ENCODE measurements around the gene DGCR8. TPM values are rescaled to one million over a fixed set of nuclear protein-coding genes. Genes with fewer than 3 reads are reported as not detected.
A peak's percentile ranks its signal among the peaks of the same experiment; 100 is the strongest.

DGCR8 gene
- polyA plus RNA-seq, 1 experiment, result 22.0 TPM

GRCh38 chr22:20117633-20118299 is 37.7 kb downstream of the DGCR8 start:
- POLR2A ChIA-PET, result interaction anchor here (0.8 to 2.7 kb wide), 5 partner anchors 12 to 451 kb away, joined by 3 to 14 read pairs (median 4); no protein-coding TSS in a partner anchor
- CTCF ChIA-PET, result no interaction called here
- DNase-seq (ENCODE audit: low read depth, low spot score), result no peak

GRCh38 chr22:20118300-20119020 is 38.4 kb downstream of the DGCR8 start:
- Histone ChIP-seq H3K4me3 (ENCODE audit: low read depth, low read length) (peak overlapping the region; percentile 82), H3K27me3 (ENCODE audit: control insufficient read depth, insufficient read depth, low read length) (no peaks in the 10 kb centered on the region), H3K27ac (ENCODE audit: low read depth, low read length) (no peak overlapping the region), H3K9me3 (ENCODE audit: control insufficient read depth, insufficient read depth, low read length) (no peaks in the 10 kb centered on the region; the same call in 1 of the 2 replicates)
- TF ChIP-seq CTCF (IDR thresholded peaks at IDR 0.05; ENCODE audit: low read depth, low read length), result no peak
- ChIA-PET POLR2A (interaction anchor here (2.7 kb wide), 1 partner anchor 11 kb away, joined by 12 read pairs; no protein-coding TSS in a partner anchor), CTCF (no interaction called here)
- DNase-seq (ENCODE audit: low read depth, low spot score), result no peak

More at GRCh38 chr22:20117633-20118299, 37.7 kb downstream of the DGCR8 start:
- peak overlapping the region; percentile 82 for H3K4me3 ChIP-seq (ENCODE audit: low read depth, low read length)
- no peak overlapping the region for H3K27ac ChIP-seq (ENCODE audit: low read depth, low read length)
- TF ChIP-seq CTCF (IDR thresholded peaks at IDR 0.05; ENCODE audit: low read depth, low read length), result no peak
- H3K9me3 ChIP-seq (ENCODE audit: control insufficient read depth, insufficient read depth, low read length), result no peaks in the 10 kb centered on the region; the same call in 1 of the 2 replicates
- H3K27me3 ChIP-seq (ENCODE audit: control insufficient read depth, insufficient read depth, low read length), result no peaks in the 10 kb centered on the region

- Histone ChIP-seq H3K9me3 (ENCODE audit: control insufficient read depth, insufficient read depth, low read length) (no peaks in the 10 kb centered on the region; the same call in 1 of the 2 replicates), H3K27me3 (ENCODE audit: control insufficient read depth, insufficient read depth, low read length) (no peaks in the 10 kb centered on the region), H3K27ac (ENCODE audit: low read depth, low read length) (no peak overlapping the region), H3K4me3 (ENCODE audit: low read depth, low read length) (no peak overlapping the region)
- no peak for DNase-seq (ENCODE audit: low read depth, low spot score)
- POLR2A ChIA-PET, result no interaction called here
- CTCF ChIA-PET, result no interaction called here
- TF ChIP-seq CTCF (IDR thresholded peaks at IDR 0.05; ENCODE audit: low read depth, low read length), result no peak
Observed at GRCh38 chr22:20121856-20122415, 41.9 kb downstream of the DGCR8 start.

GRCh38 chr22:20123366-20124082 is 43.5 kb downstream of the DGCR8 start:
- no peaks in the 10 kb centered on the region; the same call in 1 of the 2 replicates for H3K9me3 ChIP-seq (ENCODE audit: control insufficient read depth, insufficient read depth, low read length)
- POLR2A ChIA-PET, result no interaction called here
- no peak overlapping the region for H3K4me3 ChIP-seq (ENCODE audit: low read depth, low read length)
- no peak for TF ChIP-seq CTCF (IDR thresholded peaks at IDR 0.05; ENCODE audit: low read depth, low read length)
- DNase-seq (ENCODE audit: low read depth, low spot score), result no peak
- no peak overlapping the region for H3K27ac ChIP-seq (ENCODE audit: low read depth, low read length)
- CTCF ChIA-PET, result no interaction called here
- no peaks in the 10 kb centered on the region for H3K27me3 ChIP-seq (ENCODE audit: control insufficient read depth, insufficient read depth, low read length)

Measured in AG04450 (cell line).